Measurements from ENCODE around the gene HGF.

DNA sequence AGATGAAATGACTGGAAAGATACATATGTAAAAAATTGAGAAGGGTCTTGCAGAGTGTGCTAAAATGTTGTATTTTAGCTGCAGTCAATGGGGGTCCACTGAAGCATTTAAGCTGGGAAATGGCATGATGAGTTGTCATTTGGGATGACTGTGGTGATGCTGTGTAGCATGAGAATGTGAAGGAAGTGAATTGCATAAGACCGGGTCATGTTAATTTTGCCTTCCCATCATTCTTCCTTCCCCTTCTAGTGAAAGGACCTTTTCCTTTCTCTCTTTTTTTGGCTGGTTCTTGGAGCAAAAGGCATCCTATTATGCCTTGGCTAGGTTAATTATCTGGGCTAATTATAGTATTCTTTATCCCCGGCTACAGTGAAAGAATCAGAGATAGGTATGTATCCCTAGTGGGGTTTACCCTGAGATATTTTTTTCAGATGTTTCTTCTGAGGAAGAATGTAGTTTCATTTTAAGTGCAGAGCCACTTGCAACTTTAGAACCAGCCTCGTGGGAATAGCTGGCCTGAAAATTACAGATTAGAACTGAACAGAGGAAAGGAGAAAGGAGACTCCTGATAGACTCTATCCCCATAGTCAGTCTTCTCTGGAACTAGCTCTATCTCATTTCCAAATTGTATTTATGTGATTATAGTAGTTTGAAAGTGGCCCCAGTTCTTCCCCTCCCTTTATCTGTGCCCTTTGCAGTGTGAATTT lies 93.6 kb downstream of the HGF start:
- TF ChIP-seq CTCF (IDR thresholded peaks at IDR 0.05; ENCODE audit: poor library complexity) (no peak), EZH2phosphoT487 (IDR thresholded peaks at IDR 0.05; ENCODE audit: low read depth, severe bottlenecking, unreplicated experiment) (no peak)

Measured in hepatocyte (in vitro differentiated cells).